Gastroesophageal sphincter (tissue), 3 donors: ENCODE data around the gene C6orf62.

Experiments
- POLR2A ChIP-seq, 2 donors: fragments of 450-650 bp; IDR thresholded peaks; one replicate each; pipeline ENCODE4 v1.6.1; 2017; ENCODE audit warnings: antibody characterized with exemption in 2 of 2, mild to moderate bottlenecking in 2 of 2, moderate library complexity in 1 of 2
- TF ChIP-seq, protein P1 (sequence below), 4 experiments: fragments of 200-600 bp in 2 of 4; fragments of 450-650 bp in 2 of 4; sonication (generic) in 1 of 4; IDR thresholded peaks; one replicate each; pipeline ENCODE4 v1.5.1; 2017 to 2019; ENCODE audit warnings: antibody characterized with exemption in 4 of 4, mild to moderate bottlenecking in 2 of 4, moderate library complexity in 2 of 4

DNA sequence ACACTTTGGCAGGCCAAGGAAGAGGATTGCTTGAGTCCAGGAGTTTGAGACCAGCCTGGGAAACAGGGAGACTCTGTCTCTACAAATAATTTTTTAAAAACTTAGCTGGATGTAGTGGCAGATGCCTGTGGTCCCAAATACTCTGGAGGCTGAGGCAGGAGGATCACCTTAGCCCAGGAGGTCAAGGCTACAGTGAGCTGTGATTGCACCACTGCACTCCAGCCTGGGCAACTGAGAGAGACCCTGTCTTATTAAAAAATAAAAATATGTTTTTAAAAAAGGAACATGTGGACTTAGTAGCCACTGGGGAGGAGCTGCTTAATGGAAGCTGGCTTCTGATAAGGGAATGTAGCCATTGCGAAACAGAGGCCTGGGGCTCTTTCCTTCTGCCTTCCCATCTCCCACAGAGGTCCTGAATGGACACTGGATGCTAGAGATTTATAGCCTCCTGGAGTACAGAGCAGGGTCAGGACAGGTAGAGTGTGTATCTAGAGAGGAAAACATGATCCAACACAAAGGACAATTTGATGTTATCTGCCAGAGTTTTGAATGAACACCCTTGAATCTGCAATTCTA, 34.1 kb upstream of the C6orf62 start:
- TF ChIP-seq, protein P1, sequence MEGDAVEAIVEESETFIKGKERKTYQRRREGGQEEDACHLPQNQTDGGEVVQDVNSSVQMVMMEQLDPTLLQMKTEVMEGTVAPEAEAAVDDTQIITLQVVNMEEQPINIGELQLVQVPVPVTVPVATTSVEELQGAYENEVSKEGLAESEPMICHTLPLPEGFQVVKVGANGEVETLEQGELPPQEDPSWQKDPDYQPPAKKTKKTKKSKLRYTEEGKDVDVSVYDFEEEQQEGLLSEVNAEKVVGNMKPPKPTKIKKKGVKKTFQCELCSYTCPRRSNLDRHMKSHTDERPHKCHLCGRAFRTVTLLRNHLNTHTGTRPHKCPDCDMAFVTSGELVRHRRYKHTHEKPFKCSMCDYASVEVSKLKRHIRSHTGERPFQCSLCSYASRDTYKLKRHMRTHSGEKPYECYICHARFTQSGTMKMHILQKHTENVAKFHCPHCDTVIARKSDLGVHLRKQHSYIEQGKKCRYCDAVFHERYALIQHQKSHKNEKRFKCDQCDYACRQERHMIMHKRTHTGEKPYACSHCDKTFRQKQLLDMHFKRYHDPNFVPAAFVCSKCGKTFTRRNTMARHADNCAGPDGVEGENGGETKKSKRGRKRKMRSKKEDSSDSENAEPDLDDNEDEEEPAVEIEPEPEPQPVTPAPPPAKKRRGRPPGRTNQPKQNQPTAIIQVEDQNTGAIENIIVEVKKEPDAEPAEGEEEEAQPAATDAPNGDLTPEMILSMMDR (IDR thresholded peaks at IDR 0.05) = no peak
- TF ChIP-seq POLR2A (IDR thresholded peaks at IDR 0.05) = no peak
